Melanocyte of skin (primary cell): ENCODE data around the gene GRIPAP1. TPM values are rescaled to one million over a fixed set of nuclear protein-coding genes. Genes with fewer than 3 reads are reported as not detected.

Experiments
- small RNA-seq, 2 donors: library from RNA; depleted of rRNA; stranded (forward); fragments of <200 nt; gene quantifications; one replicate each; pipeline ENCODE3, GENCODE V24; 2012
- total RNA-seq, 2 donors: library from RNA; depleted of rRNA; stranded (reverse); fragments of >200 nt; gene quantifications; 2 replicates each; pipeline ENCODE4 v1.2.3, GENCODE V29; 2012

GRIPAP1 gene
- total RNA-seq = 10 to 100 TPM; 13.4 to 16.3 TPM

GRCh38 chrX:49002091-49002935, at the start of gene GRIPAP1:
GRIPAP1 (minus strand) TSS chrX:49002264; CDS start chrX:49002229, 35 bp downstream.

GRCh38 chrX:49043220-49043986, 41.3 kb upstream of the GRIPAP1 start, which contains the start of gene TFE3:
TFE3 (minus strand) TSS chrX:49043357; CDS start chrX:49043226, 131 bp downstream.

GRCh38 chrX:48971249-48972219, 30.5 kb downstream of the GRIPAP1 start, which contains the start of gene KCND1:
KCND1 (minus strand) TSS chrX:48971844; CDS start chrX:48970271, 1,573 bp downstream.

GRCh38 chrX:48957477-48957826, 44.6 kb downstream of the GRIPAP1 start, which contains the start of gene OTUD5:
OTUD5 (minus strand) TSS chrX:48957607; CDS start chrX:48957570, 37 bp downstream.

Small RNA genes lying within 50 kb of the gene (small RNA-seq; reads per million reads assigned to genes)
- 0 to 0.09 reads per million in 2 donors for gene RNU6-722P

Other genes starting within 250 kb of the GRIPAP1 start
- gene GLOD5, start 240.5 kb downstream of the GRIPAP1 start, total RNA-seq = not detected
- gene GATA1, start 215.7 kb downstream of the GRIPAP1 start, total RNA-seq = not detected
- gene HDAC6, start 200.2 kb downstream of the GRIPAP1 start, total RNA-seq = 10 to 100 TPM; 35.3 to 49.2 TPM
- gene ERAS, start 175.8 kb downstream of the GRIPAP1 start, total RNA-seq = not detected
- under 1 TPM in 1 of 2 donors, not detected in 1; 0.69 TPM for gene PCSK1N, start 166.7 kb downstream of the GRIPAP1 start, total RNA-seq
- gene TIMM17B, start 104.5 kb downstream of the GRIPAP1 start, total RNA-seq = 10 to 100 TPM; 20.0 to 44.6 TPM
- 10 to 100 TPM; 28.9 to 36.6 TPM for gene PQBP1, start 104.3 kb downstream of the GRIPAP1 start, total RNA-seq
- gene SLC35A2, start 90.6 kb downstream of the GRIPAP1 start, total RNA-seq = 10 to 100 TPM; 15.1 to 15.3 TPM
- gene PIM2, start 83.2 kb downstream of the GRIPAP1 start, total RNA-seq = 10 to 100 TPM; 12.0 to 17.9 TPM
- gene OTUD5, start 44.7 kb downstream of the GRIPAP1 start, total RNA-seq = 10 to 100 TPM; 24.0 to 28.9 TPM
- under 1 TPM; 0.34 to 1.00 TPM for gene KCND1, start 30.4 kb downstream of the GRIPAP1 start, total RNA-seq
- gene TFE3, start 41.1 kb upstream of the GRIPAP1 start, total RNA-seq = 10 to 100 TPM; 24.1 to 25.3 TPM
- gene CCDC120, start 56.7 kb upstream of the GRIPAP1 start, total RNA-seq = 1 to 10 TPM in 1 of 2 donors, under 1 TPM in 1; 0.69 to 1.3 TPM
- gene PRAF2, start 71.7 kb upstream of the GRIPAP1 start, total RNA-seq = 1 to 10 TPM; 7.7 to 7.9 TPM
- 10 to 100 TPM; 44.3 to 47.8 TPM for gene WDR45, start 77.6 kb upstream of the GRIPAP1 start, total RNA-seq
- gene GPKOW, start 121.5 kb upstream of the GRIPAP1 start, total RNA-seq = 10 to 100 TPM; 12.7 to 16.0 TPM
- 1 to 10 TPM; 1.7 to 3.1 TPM for gene MAGIX, start 160.5 kb upstream of the GRIPAP1 start, total RNA-seq
- 10 to 100 TPM; 28.9 to 57.6 TPM for gene PLP2, start 169.6 kb upstream of the GRIPAP1 start, total RNA-seq
- gene PRICKLE3, start 184.1 kb upstream of the GRIPAP1 start, total RNA-seq = 1 to 10 TPM; 5.0 to 9.6 TPM
- gene SYP, start 197.9 kb upstream of the GRIPAP1 start, total RNA-seq = 1 to 10 TPM; 1.3 to 2.1 TPM
- under 1 TPM in 1 of 2 donors, not detected in 1; under 0.01 TPM for gene CACNA1F, start 231.1 kb upstream of the GRIPAP1 start, total RNA-seq
- gene CCDC22, start 233.2 kb upstream of the GRIPAP1 start, total RNA-seq = 10 to 100 TPM; 16.0 to 18.6 TPM